Activated CD4-positive, alpha-beta T cell treated with anti-CD3 and anti-CD28 coated beads, Interleukin-2, amount 50 U/mL, for 48 hours (primary cell): ENCODE data around the gene SIPA1L2.

Experiments used
- DNase-seq, 2 experiments: peaks; one replicate each; pipeline ENCODE4 v3.0.0-alpha.2; 2020

SIPA1L2 gene

GRCh38 chr1:232630047-232630893 lies at the start of gene SIPA1L2:
Gene SIPA1L2, minus strand, starts transcription at chr1:232630133. Its CDS starts 114,794 bp downstream, at chr1:232515339.
- peak; percentile 89 for DNase-seq

- DNase-seq = no peak
Measured at GRCh38 chr1:232678185-232678886, 48.4 kb upstream of the SIPA1L2 start.

- no peak for DNase-seq
Measured at GRCh38 chr1:232676307-232676706, 46.4 kb upstream of the SIPA1L2 start.

- no peak for DNase-seq
Measured at GRCh38 chr1:232675898-232676297, 46.0 kb upstream of the SIPA1L2 start.

GRCh38 chr1:232675260-232675659 lies 45.3 kb upstream of the SIPA1L2 start:
- no peak for DNase-seq

GRCh38 chr1:232673256-232673655 lies 43.3 kb upstream of the SIPA1L2 start:
- no peak for DNase-seq

GRCh38 chr1:232669981-232670747 lies 40.2 kb upstream of the SIPA1L2 start:
- no peak for DNase-seq

- no peak for DNase-seq
Measured at GRCh38 chr1:232667778-232668165, 37.8 kb upstream of the SIPA1L2 start.

- no peak for DNase-seq
Measured at GRCh38 chr1:232667094-232667777, 37.3 kb upstream of the SIPA1L2 start.

GRCh38 chr1:232664844-232665777 lies 35.2 kb upstream of the SIPA1L2 start:
- no peak for DNase-seq

GRCh38 chr1:232662910-232663309 lies 33.0 kb upstream of the SIPA1L2 start:
- no peak for DNase-seq

- DNase-seq = no peak
Measured at GRCh38 chr1:232658386-232658785, 28.5 kb upstream of the SIPA1L2 start.

- no peak for DNase-seq
Measured at GRCh38 chr1:232657426-232658005, 27.6 kb upstream of the SIPA1L2 start.

GRCh38 chr1:232655746-232656085 lies 25.8 kb upstream of the SIPA1L2 start:
- no peak for DNase-seq

GRCh38 chr1:232655028-232655745 lies 25.3 kb upstream of the SIPA1L2 start:
- no peak for DNase-seq

GRCh38 chr1:232653789-232654188 lies 23.9 kb upstream of the SIPA1L2 start:
- no peak for DNase-seq

GRCh38 chr1:232650845-232651244 lies 20.9 kb upstream of the SIPA1L2 start:
- no peak for DNase-seq

- no peak for DNase-seq
Measured at GRCh38 chr1:232650418-232650817, 20.5 kb upstream of the SIPA1L2 start.

GRCh38 chr1:232648316-232648715 lies 18.4 kb upstream of the SIPA1L2 start:
- no peak for DNase-seq

- DNase-seq = no peak
Measured at GRCh38 chr1:232644209-232644608, 14.3 kb upstream of the SIPA1L2 start.

- DNase-seq = no peak
Measured at GRCh38 chr1:232643251-232643650, 13.3 kb upstream of the SIPA1L2 start.
